ENCODE results near the gene C5orf52. TPM values are rescaled to one million over a fixed set of nuclear protein-coding genes. Genes with fewer than 3 reads are reported as not detected.
A peak's percentile ranks its signal among the peaks of the same experiment; 100 is the strongest.

C5orf52 gene
- total RNA-seq, 4 donors from 2014 or later: not detected

- H3K9me3 ChIP-seq: no peaks in the 10 kb centered on the region
- no peak overlapping the region for H3K27ac ChIP-seq
- H3K4me1 ChIP-seq: no peaks in the 10 kb centered on the region
- no peak overlapping the region for H3K4me3 ChIP-seq
- ATAC-seq: no peak
- WGBS, 2 donors (ENCODE audit: low coverage in 1 of 2): 85 to 89% methylated on average over 9 of the region's 9 CpGs
- no peaks in the 10 kb centered on the region for H3K27me3 ChIP-seq
- H3K36me3 ChIP-seq: no peaks in the 10 kb centered on the region
- TF ChIP-seq POLR2A (IDR thresholded peaks at IDR 0.05) (no peak), POLR2AphosphoS5 (IDR thresholded peaks at IDR 0.05) (no peak), CTCF (IDR thresholded peaks at IDR 0.05) (no peak), EP300 (IDR thresholded peaks at IDR 0.05) (no peak)
These were observed 30.8 kb upstream of the C5orf52 start for GRCh38 chr5:157640406-157641066.

- Histone ChIP-seq H3K4me1 (peaks cover 0 to 13% (median 0%) of the 10 kb centered on the region in 3 donors), H3K4me3 (no peak overlapping the region), H3K9me3 (no peaks in the 10 kb centered on the region), H3K27me3 (no peaks in the 10 kb centered on the region), H3K36me3 (no peaks in the 10 kb centered on the region), H3K27ac (no peak overlapping the region)
- WGBS, 2 donors (ENCODE audit: low coverage in 1 of 2): 82 to 88% methylated on average over 7 of the region's 7 CpGs
- no peak for TF ChIP-seq POLR2A (IDR thresholded peaks at IDR 0.05)
- ATAC-seq: no peak
These were observed 22.9 kb upstream of the C5orf52 start for GRCh38 chr5:157648275-157648990.

GRCh38 chr5:157649101-157649500 lies 22.2 kb upstream of the C5orf52 start:
- ATAC-seq: no peak
- H3K27ac ChIP-seq: no peak overlapping the region
- no peaks in the 10 kb centered on the region for H3K27me3 ChIP-seq
- H3K4me3 ChIP-seq: no peak overlapping the region
- 63 to 85% methylated on average over 2 of the region's 2 CpGs for WGBS, 2 donors (ENCODE audit: low coverage in 1 of 2)
- peaks cover 0 to 13% (median 0%) of the 10 kb centered on the region in 3 donors for H3K4me1 ChIP-seq
- no peaks in the 10 kb centered on the region for H3K9me3 ChIP-seq
- no peaks in the 10 kb centered on the region for H3K36me3 ChIP-seq
- TF ChIP-seq POLR2A (IDR thresholded peaks at IDR 0.05) (no peak), POLR2AphosphoS5 (IDR thresholded peaks at IDR 0.05) (no peak), EP300 (IDR thresholded peaks at IDR 0.05) (no peak), CTCF (IDR thresholded peaks at IDR 0.05) (no peak)

GRCh38 chr5:157650991-157651611 lies 20.2 kb upstream of the C5orf52 start:
- H3K4me3 ChIP-seq: peak overlapping the region in 1 of 2 donors; percentile 60
- peak overlapping the region in 1 of 4 donors; percentile 74 for H3K27ac ChIP-seq
- H3K36me3 ChIP-seq: no peaks in the 10 kb centered on the region
- peaks cover 0 to 13% (median 0%) of the 10 kb centered on the region in 3 donors for H3K4me1 ChIP-seq
- no peak for ATAC-seq
- no peaks in the 10 kb centered on the region for H3K27me3 ChIP-seq
- TF ChIP-seq POLR2A (IDR thresholded peaks at IDR 0.05): no peak
- no peak for TF ChIP-seq POLR2AphosphoS5 (IDR thresholded peaks at IDR 0.05)
- TF ChIP-seq EP300 (IDR thresholded peaks at IDR 0.05): no peak
- no peak for TF ChIP-seq CTCF (IDR thresholded peaks at IDR 0.05)
- H3K9me3 ChIP-seq: no peaks in the 10 kb centered on the region
- 86% methylated on average over 5 of the region's 33 CpGs; no CpG with 5 or more reads in 1 of the 2 donors for WGBS, 2 donors (ENCODE audit: low coverage in 1 of 2)

- H3K36me3 ChIP-seq: no peaks in the 10 kb centered on the region
- WGBS, 2 donors (ENCODE audit: low coverage in 1 of 2): 71% methylated on average over 13 of the region's 63 CpGs; no CpG with 5 or more reads in 1 of the 2 donors
- ATAC-seq: peak; percentile 88
- H3K4me3 ChIP-seq: peak overlapping the region; percentile 29 to 60
- H3K27me3 ChIP-seq: no peaks in the 10 kb centered on the region
- peaks cover 0 to 13% (median 0%) of the 10 kb centered on the region in 3 donors for H3K4me1 ChIP-seq
- TF ChIP-seq POLR2A (IDR thresholded peaks at IDR 0.05) (no peak), POLR2AphosphoS5 (IDR thresholded peaks at IDR 0.05) (no peak), CTCF (IDR thresholded peaks at IDR 0.05) (peak in 3 of 4 experiments; percentile 28 to 71 (median 35))
- peak overlapping the region in 1 of 4 donors; percentile 74 for H3K27ac ChIP-seq
- no peaks in the 10 kb centered on the region for H3K9me3 ChIP-seq
These were observed 19.5 kb upstream of the C5orf52 start for GRCh38 chr5:157651623-157652376.

Measured in gastroesophageal sphincter (tissue), 4 donors.